ENCODE measurements around the gene TP53BP2. TPM values are rescaled to one million over a fixed set of nuclear protein-coding genes. Genes with fewer than 3 reads are reported as not detected.

The TP53BP2 gene
- total and polyA plus RNA-seq, 7 donors: 10.6 to 34.0 (median 17.1) TPM

GRCh38 chr1:223754681-223755431, 90.9 kb downstream of the TP53BP2 start:
- TF ChIP-seq CTCF (IDR thresholded peaks at IDR 0.05): no peak
- intact Hi-C loops (cut with DNase I): no loop called here
- Histone ChIP-seq H3K36me3 (ENCODE audit: insufficient read depth in 1 of 2, low read depth in 1 of 2) (peaks cover 10 to 100% of the 10 kb centered on the region in 2 donors), H3K27ac (no peak overlapping the region), H3K9me3 (no peaks in the 10 kb centered on the region), H3K4me3 (no peak overlapping the region), H3K27me3 (ENCODE audit: insufficient read depth in 3 of 3, low read length in 2 of 3) (no peaks in the 10 kb centered on the region), H3K4me1 (no peaks in the 10 kb centered on the region)
- no peak for DNase-seq
- ATAC-seq: no peak
- 92% methylated on average over 17 of the region's 17 CpGs for WGBS, 3 donors

GRCh38 chr1:223752721-223753515, 92.8 kb downstream of the TP53BP2 start:
- H3K36me3 ChIP-seq (ENCODE audit: insufficient read depth in 1 of 2, low read depth in 1 of 2): peaks cover 10 to 91% of the 10 kb centered on the region in 2 donors
- WGBS, 3 donors: 79 to 86% (median 85%) methylated on average over 15 of the region's 15 CpGs
- no peaks in the 10 kb centered on the region for H3K9me3 ChIP-seq
- intact Hi-C loops (cut with DNase I): no loop called here
- H3K4me1 ChIP-seq: peaks cover 9% of the 10 kb centered on the region
- TF ChIP-seq CTCF (IDR thresholded peaks at IDR 0.05): no peak
- no peak for ATAC-seq
- DNase-seq: no peak
- H3K4me3 ChIP-seq: no peak overlapping the region
- no peak overlapping the region for H3K27ac ChIP-seq
- H3K27me3 ChIP-seq (ENCODE audit: insufficient read depth in 3 of 3, low read length in 2 of 3): no peaks in the 10 kb centered on the region

GRCh38 chr1:223751696-223752095, 94.1 kb downstream of the TP53BP2 start:
- intact Hi-C loops (cut with DNase I): no loop called here
- Histone ChIP-seq H3K36me3 (ENCODE audit: insufficient read depth in 1 of 2, low read depth in 1 of 2) (peaks cover 10 to 91% of the 10 kb centered on the region in 2 donors), H3K4me1 (peaks cover 13% of the 10 kb centered on the region), H3K4me3 (no peak overlapping the region), H3K9me3 (no peaks in the 10 kb centered on the region), H3K27me3 (ENCODE audit: insufficient read depth in 3 of 3, low read length in 2 of 3) (no peaks in the 10 kb centered on the region), H3K27ac (no peak overlapping the region)
- ATAC-seq (no peak), DNase-seq (no peak)
- no peak for TF ChIP-seq CTCF (IDR thresholded peaks at IDR 0.05)
- 81 to 92% (median 83%) methylated on average over 4 of the region's 4 CpGs for WGBS, 3 donors

GRCh38 chr1:223750730-223751570, 94.8 kb downstream of the TP53BP2 start:
- peaks cover 10 to 91% of the 10 kb centered on the region in 2 donors for H3K36me3 ChIP-seq (ENCODE audit: insufficient read depth in 1 of 2, low read depth in 1 of 2)
- TF ChIP-seq CTCF (IDR thresholded peaks at IDR 0.05): no peak
- DNase-seq: no peak
- ATAC-seq: no peak
- no peak overlapping the region for H3K4me3 ChIP-seq
- intact Hi-C loops (cut with DNase I): no loop called here
- WGBS, 3 donors: 85 to 93% (median 91%) methylated on average over 13 of the region's 13 CpGs
- H3K4me1 ChIP-seq: peaks cover 13% of the 10 kb centered on the region
- H3K27me3 ChIP-seq (ENCODE audit: insufficient read depth in 3 of 3, low read length in 2 of 3): no peaks in the 10 kb centered on the region
- H3K9me3 ChIP-seq: no peaks in the 10 kb centered on the region
- H3K27ac ChIP-seq: no peak overlapping the region
